GM10248 (cell line): Measurements from ENCODE around the gene MGST2.
"Not testable (repeated sequence)": the region's sequence is repeated elsewhere in the genome, so short reads cannot be mapped to it uniquely, and the experiment has no call there.

Experiments
- CTCF ChIA-PET: fragments of 300-600 bp; sonication (Branson Sonifier 250); formaldehyde crosslinking; extraction: SDS; loops from one replicate; lab custom pipeline; 2021; ENCODE audit warnings: antibody characterized with exemption; lab: Yijun Ruan, JAX
- POLR2A ChIA-PET: fragments of 350-650 bp; sonication (Branson Sonifier 250); formaldehyde crosslinking; extraction: SDS; loops from one replicate; lab custom pipeline; 2020; ENCODE audit warnings: antibody characterized with exemption; lab: Yijun Ruan, JAX
- DNase-seq: peaks from one replicate; pipeline ENCODE4 v3.0.0; 2012; ENCODE audit errors: extremely low spot score
- CTCF ChIP-seq: IDR thresholded peaks from 2 replicates; pipeline ENCODE4 v1.5.1; 2012; ENCODE audit warnings: mild to moderate bottlenecking, low read depth; ENCODE audit errors: extremely low read depth, missing control alignments, control extremely low read depth

MGST2 gene

DNA sequence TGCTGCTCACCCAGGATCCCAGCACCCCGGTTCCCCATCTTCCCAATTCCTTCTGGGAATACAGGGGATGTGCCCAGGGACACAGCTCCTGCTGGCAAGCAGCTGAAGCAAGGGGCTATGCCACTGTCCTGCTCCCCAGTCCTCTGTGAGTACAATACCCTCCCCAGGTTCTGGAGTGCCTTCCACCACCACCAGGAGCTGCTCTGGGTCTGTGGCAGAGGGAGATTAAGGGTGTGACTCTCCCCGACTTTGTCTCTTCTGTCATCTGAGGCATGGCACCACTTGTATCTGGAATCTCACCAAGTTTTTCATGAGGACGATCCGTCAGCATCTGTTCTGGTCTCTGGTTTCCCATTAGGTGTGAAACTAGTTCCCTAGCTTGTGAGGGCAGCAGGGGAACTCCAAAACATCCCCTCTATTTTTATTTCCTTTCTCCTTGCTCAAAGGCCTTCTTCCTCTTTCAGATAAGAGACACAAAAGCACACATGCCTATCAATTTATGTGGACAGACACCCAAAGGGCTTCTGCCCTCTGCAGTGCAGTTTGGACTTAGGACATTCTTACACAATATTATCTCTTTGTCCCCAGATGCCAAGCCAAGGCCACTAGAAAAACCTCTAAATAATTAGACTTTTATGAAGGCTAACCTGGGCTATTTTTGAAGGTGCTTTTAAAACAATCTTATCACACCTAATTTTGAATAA is 26.8 kb downstream of the MGST2 start:
- TF ChIP-seq CTCF: no peak
- no peak for DNase-seq
- ChIA-PET POLR2A (no interaction called here), CTCF (interaction anchor here (1.7 kb wide), 1 partner anchor 8 kb away, joined by 5 read pairs; no protein-coding TSS in a partner anchor)

DNA sequence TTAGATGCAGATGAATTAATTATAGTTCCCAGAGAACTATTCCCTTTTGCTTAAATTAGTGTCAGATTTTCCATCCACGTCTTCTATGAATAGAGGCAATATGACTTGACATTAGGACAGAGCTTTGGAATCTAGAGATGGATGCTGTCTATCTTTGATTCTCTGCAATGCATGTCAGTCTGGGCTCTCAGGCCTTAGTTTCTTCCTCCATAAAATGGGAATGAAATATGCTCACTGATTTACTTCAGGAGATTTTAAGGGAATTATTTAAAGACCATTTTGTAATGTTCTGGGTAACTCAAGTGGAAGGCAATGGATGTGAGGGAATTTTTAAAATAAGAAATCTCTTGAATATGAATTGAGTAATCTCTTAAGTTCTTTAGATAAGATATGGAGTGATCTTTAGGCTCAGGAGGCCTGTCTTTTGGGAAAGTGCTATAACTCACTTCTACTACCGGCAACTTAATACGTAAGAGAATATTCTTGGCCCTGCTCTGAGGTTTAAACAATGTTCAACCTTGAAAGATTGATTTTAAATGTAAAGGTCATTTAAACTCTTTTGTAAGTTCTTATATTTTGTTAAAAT is 29.0 kb downstream of the MGST2 start:
- ChIA-PET POLR2A (no interaction called here), CTCF (no interaction called here)
- TF ChIP-seq CTCF: no peak
- DNase-seq: no peak

GRCh38 chr4:139696491-139696890 is 30.9 kb downstream of the MGST2 start:
- CTCF ChIA-PET: no interaction called here
- POLR2A ChIA-PET: no interaction called here
- DNase-seq: no peak
- TF ChIP-seq CTCF: no peak

DNA sequence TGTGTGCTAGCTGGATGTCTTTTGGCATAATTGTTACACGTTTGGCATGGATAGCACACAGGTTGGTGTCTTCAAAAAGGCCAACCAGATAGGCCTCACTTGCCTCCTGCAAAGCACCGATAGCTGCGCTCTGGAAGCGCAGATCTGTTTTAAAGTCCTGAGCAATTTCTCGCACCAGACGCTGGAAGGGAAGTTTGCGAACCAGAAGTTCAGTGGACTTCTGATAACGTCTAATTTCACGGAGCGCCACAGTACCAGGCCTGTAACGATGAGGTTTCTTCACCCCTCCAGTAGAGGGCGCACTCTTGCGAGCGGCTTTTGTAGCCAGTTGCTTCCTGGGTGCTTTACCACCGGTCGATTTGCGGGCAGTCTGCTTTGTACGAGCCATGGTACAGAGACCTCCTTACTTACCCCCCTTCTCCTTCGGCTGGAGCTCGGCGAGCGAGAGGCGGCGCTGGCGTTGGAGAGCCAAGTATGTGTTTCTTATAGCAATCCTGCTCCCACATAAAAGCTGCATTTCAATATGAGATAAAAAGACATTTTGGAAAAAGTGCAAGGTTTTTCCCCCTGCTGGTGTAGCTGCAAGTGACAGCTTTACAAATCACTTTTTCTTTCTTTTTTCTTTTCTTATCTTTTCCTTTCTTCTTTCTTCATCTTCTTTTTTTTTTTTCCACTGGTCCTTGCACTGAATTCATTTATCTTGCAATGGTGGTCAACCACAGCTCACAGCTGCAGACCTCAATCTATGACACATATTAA is 32.7 kb downstream of the MGST2 start:
- CTCF ChIA-PET: interaction anchor here (1.6 kb wide), 1 partner anchor 41 kb away, joined by 4 read pairs; no protein-coding TSS in a partner anchor
- POLR2A ChIA-PET, DNase-seq: not testable (repeated sequence)

- TF ChIP-seq CTCF: no peak
- ChIA-PET POLR2A (no interaction called here), CTCF (interaction anchor here (1.4 to 1.6 kb wide), 2 partner anchors 9 to 50 kb away, joined by 3 to 5 read pairs; no protein-coding TSS in a partner anchor)
- DNase-seq: no peak
These were observed 34.9 kb downstream of the MGST2 start for GRCh38 chr4:139700568-139700967.

- ChIA-PET POLR2A (no interaction called here), CTCF (interaction anchor here (1.0 to 1.5 kb wide), 2 partner anchors 9 to 10 kb away, joined by 3 to 4 read pairs; no protein-coding TSS in a partner anchor)
- TF ChIP-seq CTCF: no peak
- no peak for DNase-seq
These were observed 39.4 kb downstream of the MGST2 start for GRCh38 chr4:139704915-139705485.
